Activated B cell treated with CpG ODN at 0.5 μM for 24 hours (primary cell): ENCODE measurements around the gene GCGR. TPM values are rescaled to one million over a fixed set of nuclear protein-coding genes. Genes with fewer than 3 reads are reported as not detected.

Source experiments
- ATAC-seq: fragments of 200-7000 bp; cut with Tn5 transposase; one replicate; pipeline ENCODE4 v1.10.0; 2021; ENCODE audit warnings: low read depth, mild to moderate bottlenecking, moderate library complexity
- CTCF ChIA-PET: fragments of 350-600 bp; sonication (Branson Sonifier 250); formaldehyde crosslinking; loops from one replicate; lab custom pipeline; 2021; ENCODE audit warnings: antibody characterized with exemption; lab: Charles Lee
- POLR2A ChIA-PET: fragments of 350-600 bp; sonication (Branson Sonifier 250); formaldehyde crosslinking; loops from one replicate; lab custom pipeline; 2021; ENCODE audit warnings: antibody characterized with exemption; lab: Charles Lee
- DNase-seq: peaks from one replicate; pipeline ENCODE4 v3.0.0; 2022
- H3K27ac Mint-ChIP-seq: one replicate; pipeline ENCODE4 v1.8.0; 2020; ENCODE audit warnings: mixed read lengths
- H3K27me3 Mint-ChIP-seq: one replicate; pipeline ENCODE4 v1.8.0; 2021; ENCODE audit warnings: mixed read lengths
- H3K36me3 Mint-ChIP-seq: one replicate; pipeline ENCODE4 v1.8.0; 2021; ENCODE audit warnings: low read depth, mixed read lengths
- H3K4me1 Mint-ChIP-seq: one replicate; pipeline ENCODE4 v1.8.0; 2021; ENCODE audit warnings: mixed read lengths
- H3K4me3 Mint-ChIP-seq: one replicate; pipeline ENCODE4 v1.8.0; 2020; ENCODE audit warnings: mild to moderate bottlenecking, mixed read lengths
- H3K9me3 Mint-ChIP-seq: one replicate; pipeline ENCODE4 v1.8.0; 2020; ENCODE audit warnings: mixed read lengths
- CTCF ChIP-seq: fragments of 200-600 bp; IDR thresholded peaks from one replicate; pipeline ENCODE4 v1.8.0; 2022; ENCODE audit warnings: antibody characterized with exemption, mild to moderate bottlenecking
- intact Hi-C: fragments of 100-400 bp; cut with micrococcal nuclease; formaldehyde crosslinking; loops from one replicate; pipeline ENCODE4 v1.15.1; 2024
- total RNA-seq: library from RNA; stranded (reverse); gene quantifications from 2 replicates; pipeline ENCODE4 v1.2.3, GENCODE V29; 2022

The GCGR gene
- total RNA-seq, 1 donor from 2014 or later = 0.20 TPM

DNA sequence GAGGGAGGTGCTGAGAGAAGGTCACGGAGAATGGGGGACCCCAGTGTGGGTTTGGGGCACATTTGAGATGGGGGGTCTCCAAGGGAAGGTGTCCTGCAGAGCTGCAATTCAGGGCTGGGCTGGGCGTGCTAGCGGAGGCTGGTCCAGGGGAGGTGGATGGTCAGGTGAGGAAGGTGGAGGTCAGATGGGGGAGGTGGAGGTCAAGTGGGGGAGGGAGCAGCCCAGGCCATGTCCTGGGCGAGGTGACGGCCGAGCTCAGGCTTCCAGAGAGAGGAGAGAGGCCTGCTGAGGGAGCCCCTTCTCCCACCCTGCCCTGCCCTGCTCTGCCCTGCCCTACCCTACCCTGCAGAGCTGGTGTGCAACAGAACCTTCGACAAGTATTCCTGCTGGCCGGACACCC, 6.5 kb downstream of the GCGR start:
- no peak for TF ChIP-seq CTCF
- Mint-ChIP-seq H3K4me3 (no peak overlapping the region), H3K9me3 (no peaks in the 10 kb centered on the region), H3K27ac (no peak overlapping the region), H3K27me3 (peaks cover 20% of the 10 kb centered on the region), H3K4me1 (no peaks in the 10 kb centered on the region), H3K36me3 (no peaks in the 10 kb centered on the region)
- ATAC-seq (no peak), DNase-seq (no peak)
- ChIA-PET CTCF (no interaction called here), POLR2A (no interaction called here)
- intact Hi-C loops = no loop called here

- TF ChIP-seq CTCF = no peak
- H3K9me3 Mint-ChIP-seq = no peaks in the 10 kb centered on the region
- intact Hi-C loops = no loop called here
- no peak overlapping the region for H3K4me3 Mint-ChIP-seq
- peaks cover 18% of the 10 kb centered on the region for H3K27me3 Mint-ChIP-seq
- no peak overlapping the region for H3K27ac Mint-ChIP-seq
- ChIA-PET POLR2A (no interaction called here), CTCF (no interaction called here)
- ATAC-seq (no peak), DNase-seq (no peak)
- H3K4me1 Mint-ChIP-seq = no peaks in the 10 kb centered on the region
- no peaks in the 10 kb centered on the region for H3K36me3 Mint-ChIP-seq
These were observed 7.1 kb downstream of the GCGR start for GRCh38 chr17:81810892-81811704.

- Mint-ChIP-seq H3K27ac (no peak overlapping the region), H3K36me3 (no peaks in the 10 kb centered on the region), H3K4me3 (no peak overlapping the region), H3K27me3 (peaks cover 17% of the 10 kb centered on the region), H3K9me3 (no peaks in the 10 kb centered on the region), H3K4me1 (no peaks in the 10 kb centered on the region)
- TF ChIP-seq CTCF = no peak
- CTCF ChIA-PET = no interaction called here
- intact Hi-C loops = loop anchor here (1.0 kb wide), 1 partner anchor 15 kb away; no protein-coding TSS in a partner anchor
- POLR2A ChIA-PET = no interaction called here
- DNase-seq = no peak
- ATAC-seq = no peak
These were observed 8.0 kb downstream of the GCGR start for GRCh38 chr17:81811705-81812570.

GRCh38 chr17:81812571-81813370, 8.8 kb downstream of the GCGR start:
- no peaks in the 10 kb centered on the region for H3K9me3 Mint-ChIP-seq
- POLR2A ChIA-PET = no interaction called here

More at GRCh38 chr17:81812571-81813370, 8.8 kb downstream of the GCGR start:
- Mint-ChIP-seq H3K4me3 (no peak overlapping the region), H3K27me3 (peaks cover 14% of the 10 kb centered on the region), H3K4me1 (no peaks in the 10 kb centered on the region), H3K27ac (no peak overlapping the region), H3K36me3 (no peaks in the 10 kb centered on the region)
- intact Hi-C loops = loop anchor here (1.0 kb wide), 1 partner anchor 15 kb away; no protein-coding TSS in a partner anchor
- CTCF ChIA-PET = no interaction called here
- ATAC-seq (no peak), DNase-seq (no peak)
- TF ChIP-seq CTCF = no peak
